SK-N-SH (cell line): ENCODE measurements around the gene TMEM163.

Experiments used
- CTCF ChIP-seq: fragments of 200-600 bp; sonication (generic); IDR thresholded peaks from 2 replicates; pipeline ENCODE4 v1.6.1; 2017; ENCODE audit warnings: antibody characterized with exemption, mild to moderate bottlenecking, moderate library complexity
- EP300 ChIP-seq, 2 experiments: IDR thresholded peaks; 2 replicates each; pipeline versions ENCODE4 v1.4.0 to v1.6.1; 2012; ENCODE audit warnings: borderline replicate concordance in 1 of 2, low read depth in 1 of 2, low read length in 1 of 2
- GATA2 ChIP-seq: sonication (generic); formaldehyde crosslinking; IDR thresholded peaks from 2 replicates; pipeline ENCODE4 v1.5.0; 2020; ENCODE audit warnings: mild to moderate bottlenecking, missing genetic modification reagents
- MXI1 ChIP-seq: IDR thresholded peaks from 2 replicates; pipeline ENCODE4 v1.6.1; 2012; ENCODE audit warnings: mild to moderate bottlenecking, low read depth, low read length, improper control_type of control experiment
- NFIC ChIP-seq: IDR thresholded peaks from 2 replicates; pipeline ENCODE4 v1.4.0; 2012; ENCODE audit warnings: borderline replicate concordance
- POLR2AphosphoS5 ChIP-seq: IDR thresholded peaks from 2 replicates; pipeline ENCODE4 v1.6.1; 2012; ENCODE audit warnings: low read depth, low read length
- TAF1 ChIP-seq: IDR thresholded peaks from 2 replicates; pipeline ENCODE4 v1.6.1; 2012; ENCODE audit warnings: low read depth, mild to moderate bottlenecking, low read length, moderate library complexity, borderline replicate concordance

- TF ChIP-seq NFIC (no peak), CTCF (no peak), MXI1 (no peak), EP300 (IDR thresholded peaks at IDR 0.05; ENCODE audit: borderline replicate concordance in 1 of 2, low read depth in 1 of 2, low read length in 1 of 2) (no peak), POLR2AphosphoS5 (no peak), GATA2 (CRISPR knock-in tag) (no peak), TAF1 (no peak)
These were observed 186.3 kb downstream of the TMEM163 start for GRCh38 chr2:134532537-134532936.
